GM23248 (cell line): ENCODE data around the gene TSPAN9.

ENCODE experiments used
- EZH2 ChIP-seq: fragments of 200-600 bp; sonication (generic); IDR thresholded peaks from 2 replicates; pipeline ENCODE4 v1.6.1; 2018; ENCODE audit warnings: antibody characterized with exemption, mild to moderate bottlenecking; ENCODE audit not compliant: insufficient read depth, poor library complexity, severe bottlenecking
- EZH2phosphoT487 ChIP-seq: fragments of 200-600 bp; sonication (generic); IDR thresholded peaks from 2 replicates; pipeline ENCODE4 v1.6.1; 2018; ENCODE audit warnings: antibody characterized with exemption, moderate library complexity, mild to moderate bottlenecking, low read depth; ENCODE audit not compliant: insufficient read depth

GRCh38 chr12:3229577-3229976, 152.4 kb downstream of the TSPAN9 start:
- TF ChIP-seq EZH2: no peak
- no peak for TF ChIP-seq EZH2phosphoT487
